ENCODE measurements around the gene MAPK8IP3. TPM values are rescaled to one million over a fixed set of nuclear protein-coding genes. Genes with fewer than 3 reads are reported as not detected.
A peak's percentile ranks its signal among the peaks of the same experiment; 100 is the strongest.

The MAPK8IP3 gene
- total RNA-seq, 1 donor from 2014 or later, result 157 TPM

- no peak for DNase-seq (ENCODE audit: low spot score, unreplicated experiment)
- Mint-ChIP-seq H3K9me3 (ENCODE audit: low read depth) (no peaks in the 10 kb centered on the region), H3K4me3 (ENCODE audit: low read depth) (no peak overlapping the region), H3K27me3 (no peaks in the 10 kb centered on the region), H3K4me1 (ENCODE audit: low read depth) (peaks cover 1% of the 10 kb centered on the region), H3K27ac (no peak overlapping the region), H3K36me3 (ENCODE audit: insufficient read depth) (peaks cover 4% of the 10 kb centered on the region)
- TF ChIP-seq, protein P1, sequence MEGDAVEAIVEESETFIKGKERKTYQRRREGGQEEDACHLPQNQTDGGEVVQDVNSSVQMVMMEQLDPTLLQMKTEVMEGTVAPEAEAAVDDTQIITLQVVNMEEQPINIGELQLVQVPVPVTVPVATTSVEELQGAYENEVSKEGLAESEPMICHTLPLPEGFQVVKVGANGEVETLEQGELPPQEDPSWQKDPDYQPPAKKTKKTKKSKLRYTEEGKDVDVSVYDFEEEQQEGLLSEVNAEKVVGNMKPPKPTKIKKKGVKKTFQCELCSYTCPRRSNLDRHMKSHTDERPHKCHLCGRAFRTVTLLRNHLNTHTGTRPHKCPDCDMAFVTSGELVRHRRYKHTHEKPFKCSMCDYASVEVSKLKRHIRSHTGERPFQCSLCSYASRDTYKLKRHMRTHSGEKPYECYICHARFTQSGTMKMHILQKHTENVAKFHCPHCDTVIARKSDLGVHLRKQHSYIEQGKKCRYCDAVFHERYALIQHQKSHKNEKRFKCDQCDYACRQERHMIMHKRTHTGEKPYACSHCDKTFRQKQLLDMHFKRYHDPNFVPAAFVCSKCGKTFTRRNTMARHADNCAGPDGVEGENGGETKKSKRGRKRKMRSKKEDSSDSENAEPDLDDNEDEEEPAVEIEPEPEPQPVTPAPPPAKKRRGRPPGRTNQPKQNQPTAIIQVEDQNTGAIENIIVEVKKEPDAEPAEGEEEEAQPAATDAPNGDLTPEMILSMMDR (IDR thresholded peaks at IDR 0.05; ENCODE audit: unreplicated experiment), result no peak
Observed at GRCh38 chr16:1789643-1790045, 83.6 kb downstream of the MAPK8IP3 start.

DNA sequence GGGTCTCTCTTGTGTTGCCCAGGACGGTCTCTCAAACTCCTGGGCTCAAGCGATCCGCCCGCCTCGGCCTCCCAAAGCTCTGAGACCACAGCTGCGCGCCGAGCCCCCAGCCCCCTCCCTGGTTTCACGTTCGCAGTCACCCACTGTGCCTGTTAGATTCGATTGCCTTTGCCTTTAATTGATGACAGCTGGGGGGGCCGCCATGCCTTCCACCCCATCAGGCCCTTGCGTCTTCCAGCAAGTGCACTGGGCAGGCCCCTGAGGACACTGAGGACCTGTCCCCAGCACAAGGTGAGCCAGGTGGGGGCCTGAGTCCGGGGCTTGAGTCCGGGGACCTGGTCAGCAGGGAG, 84.2 kb downstream of the MAPK8IP3 start:
- TF ChIP-seq, protein P1 (IDR thresholded peaks at IDR 0.05; ENCODE audit: unreplicated experiment), result no peak
- H3K36me3 Mint-ChIP-seq (ENCODE audit: insufficient read depth), result peaks cover 4% of the 10 kb centered on the region
- H3K27ac Mint-ChIP-seq, result no peak overlapping the region
- no peaks in the 10 kb centered on the region for H3K27me3 Mint-ChIP-seq
- peaks cover 1% of the 10 kb centered on the region for H3K4me1 Mint-ChIP-seq (ENCODE audit: low read depth)
- H3K9me3 Mint-ChIP-seq (ENCODE audit: low read depth), result no peaks in the 10 kb centered on the region
- DNase-seq (ENCODE audit: low spot score, unreplicated experiment), result peak; percentile 9
- no peak overlapping the region for H3K4me3 Mint-ChIP-seq (ENCODE audit: low read depth)

- no peak for DNase-seq (ENCODE audit: low spot score, unreplicated experiment)
- Mint-ChIP-seq H3K27me3 (no peaks in the 10 kb centered on the region), H3K4me3 (ENCODE audit: low read depth) (no peak overlapping the region), H3K36me3 (ENCODE audit: insufficient read depth) (peaks cover 4% of the 10 kb centered on the region), H3K27ac (no peak overlapping the region), H3K9me3 (ENCODE audit: low read depth) (no peaks in the 10 kb centered on the region), H3K4me1 (ENCODE audit: low read depth) (peaks cover 3% of the 10 kb centered on the region)
- TF ChIP-seq, protein P1 (IDR thresholded peaks at IDR 0.05; ENCODE audit: unreplicated experiment), result no peak
Observed at GRCh38 chr16:1790611-1791255, 84.7 kb downstream of the MAPK8IP3 start.

GRCh38 chr16:1791256-1791942, 85.4 kb downstream of the MAPK8IP3 start:
- Mint-ChIP-seq H3K27me3 (no peaks in the 10 kb centered on the region), H3K36me3 (ENCODE audit: insufficient read depth) (peaks cover 4% of the 10 kb centered on the region), H3K27ac (no peak overlapping the region), H3K4me3 (ENCODE audit: low read depth) (no peak overlapping the region), H3K9me3 (ENCODE audit: low read depth) (no peaks in the 10 kb centered on the region), H3K4me1 (ENCODE audit: low read depth) (peaks cover 3% of the 10 kb centered on the region)
- TF ChIP-seq, protein P1 (IDR thresholded peaks at IDR 0.05; ENCODE audit: unreplicated experiment), result no peak
- no peak for DNase-seq (ENCODE audit: low spot score, unreplicated experiment)

DNA sequence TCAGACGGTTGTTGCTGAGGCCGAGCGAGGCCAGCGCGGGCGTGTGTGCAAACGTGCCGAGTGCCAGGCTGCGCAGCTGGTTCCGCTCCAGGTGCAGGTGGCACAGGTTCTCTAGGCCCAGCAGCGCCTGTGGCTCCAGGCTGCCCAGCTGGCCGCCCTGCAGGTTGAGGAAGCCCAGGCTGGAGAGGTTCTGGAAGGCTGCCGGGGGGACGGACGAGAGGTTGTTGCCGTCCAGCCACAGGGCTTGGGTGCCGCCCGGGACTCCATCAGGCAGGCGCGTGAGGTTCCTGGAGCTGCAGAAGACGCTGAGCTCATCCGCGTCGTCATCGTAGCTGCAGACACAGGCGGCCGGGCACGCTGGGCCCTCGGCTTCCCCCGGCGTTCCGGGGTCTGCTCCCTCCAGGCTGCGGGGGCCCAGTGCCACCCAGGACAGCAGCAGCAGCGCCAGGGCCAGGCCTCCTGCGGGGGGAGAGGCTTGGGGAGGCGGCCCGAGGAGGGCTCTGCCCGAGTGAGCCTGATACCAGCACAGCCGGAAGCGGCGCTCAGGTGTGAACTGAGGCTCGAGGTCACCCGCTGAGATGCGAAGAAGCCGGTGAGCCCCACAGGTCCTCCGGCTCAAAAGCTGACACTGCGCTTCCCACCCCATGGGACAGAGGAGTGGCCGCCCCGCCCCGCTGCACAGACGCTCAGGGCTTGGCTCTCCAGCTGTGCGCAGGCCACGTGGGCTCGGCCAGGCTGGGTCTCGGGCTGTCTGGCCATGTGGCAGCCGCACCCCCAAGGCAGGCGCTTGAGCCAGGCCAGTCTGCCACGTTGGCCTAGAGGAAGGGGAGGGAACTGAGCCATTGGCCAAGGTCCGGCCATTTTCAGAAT, 86.2 kb downstream of the MAPK8IP3 start:
- Mint-ChIP-seq H3K4me3 (ENCODE audit: low read depth) (no peak overlapping the region), H3K4me1 (ENCODE audit: low read depth) (peaks cover 3% of the 10 kb centered on the region), H3K9me3 (ENCODE audit: low read depth) (no peaks in the 10 kb centered on the region), H3K36me3 (ENCODE audit: insufficient read depth) (peaks cover 5% of the 10 kb centered on the region), H3K27me3 (no peaks in the 10 kb centered on the region), H3K27ac (no peak overlapping the region)
- peak; percentile 9 for DNase-seq (ENCODE audit: low spot score, unreplicated experiment)
- TF ChIP-seq, protein P1 (IDR thresholded peaks at IDR 0.05; ENCODE audit: unreplicated experiment), result no peak
